GM12875 (cell line): Measurements from ENCODE around the gene DIAPH3.

ENCODE experiments used
- H3K4me3 ChIP-seq: one replicate; pipeline ENCODE4 v1.5.1; 2011; ENCODE audit warnings: low read depth, low read length, control low read depth
- CTCF ChIP-seq: IDR thresholded peaks from 2 replicates; pipeline ENCODE4 v1.5.1; 2011; ENCODE audit warnings: low read depth, mild to moderate bottlenecking, control low read depth, inconsistent platforms, low read length, moderate library complexity, borderline replicate concordance; ENCODE audit not compliant: insufficient read depth

Gene DIAPH3

GRCh38 chr13:59873309-59873708, 290.4 kb downstream of the DIAPH3 start:
- TF ChIP-seq CTCF: no peak
- no peak overlapping the region for H3K4me3 ChIP-seq

- H3K4me3 ChIP-seq: no peak overlapping the region
- no peak for TF ChIP-seq CTCF
Measured at GRCh38 chr13:59867867-59868266, 295.9 kb downstream of the DIAPH3 start.

GRCh38 chr13:59865398-59865797, 298.3 kb downstream of the DIAPH3 start:
- H3K4me3 ChIP-seq: no peak overlapping the region
- no peak for TF ChIP-seq CTCF

GRCh38 chr13:59863621-59864020, 300.1 kb downstream of the DIAPH3 start:
- TF ChIP-seq CTCF: no peak

GRCh38 chr13:59861676-59862075, 302.1 kb downstream of the DIAPH3 start:
- TF ChIP-seq CTCF: no peak
- no peak overlapping the region for H3K4me3 ChIP-seq

More at GRCh38 chr13:59863621-59864020, 300.1 kb downstream of the DIAPH3 start:
- H3K4me3 ChIP-seq: no peak overlapping the region

- no peak for TF ChIP-seq CTCF
- H3K4me3 ChIP-seq: no peak overlapping the region
Measured at GRCh38 chr13:59856281-59856810, 307.4 kb downstream of the DIAPH3 start.

- no peak overlapping the region for H3K4me3 ChIP-seq
- TF ChIP-seq CTCF: no peak
Measured at GRCh38 chr13:59846845-59847620, 316.7 kb downstream of the DIAPH3 start.
